CD4-positive, alpha-beta T cell treated with Interleukin-17A for 1 hour (primary cell): ENCODE measurements around the gene GSTP1.
"Not testable (repeated sequence)": the region's sequence is repeated elsewhere in the genome, so short reads cannot be mapped to it uniquely, and the experiment has no call there.

Experiments
- DNase-seq: peaks from one replicate; pipeline ENCODE4 v3.0.0-alpha.2; 2020

Gene GSTP1

DNA sequence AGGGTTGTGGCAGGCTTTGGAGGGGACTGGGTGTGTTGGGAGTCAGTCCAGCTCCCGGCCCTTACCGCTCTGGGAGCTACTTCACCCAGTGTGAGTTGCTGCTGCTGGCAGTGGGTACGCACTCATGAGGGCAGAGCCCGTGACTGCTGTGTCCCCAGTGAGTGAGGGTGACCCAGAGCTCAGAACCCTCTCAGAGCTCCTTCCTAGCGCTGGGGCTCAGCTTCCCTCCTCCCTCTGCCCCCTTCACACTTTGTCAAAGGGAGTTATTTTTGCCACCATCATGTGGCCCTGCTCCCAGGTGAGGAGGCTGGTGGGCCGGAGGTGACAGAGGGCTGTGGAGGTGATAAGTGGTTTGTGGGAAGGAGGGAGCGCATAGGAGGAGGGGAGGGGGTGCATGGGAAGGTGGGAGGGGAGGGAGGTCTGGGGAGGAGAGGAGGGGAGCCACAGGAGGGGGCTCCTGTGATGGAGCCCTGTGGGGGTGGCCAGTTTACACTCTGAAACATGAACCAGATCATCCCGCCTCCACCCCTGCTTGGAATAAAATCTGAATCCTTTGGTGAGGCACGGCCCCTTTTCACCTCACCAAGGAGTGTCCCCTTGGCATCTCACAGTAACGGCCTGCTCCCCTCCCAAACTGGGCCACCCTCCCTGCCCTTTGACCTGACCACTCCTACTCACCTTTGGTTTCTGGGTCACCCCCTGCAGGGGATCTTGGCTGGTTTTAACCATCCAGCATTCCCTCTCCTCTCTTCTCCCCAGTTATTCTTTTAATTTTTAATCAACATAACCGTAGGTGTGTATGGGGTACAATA, 33.0 kb downstream of the GSTP1 start:
- DNase-seq = no peak

DNA sequence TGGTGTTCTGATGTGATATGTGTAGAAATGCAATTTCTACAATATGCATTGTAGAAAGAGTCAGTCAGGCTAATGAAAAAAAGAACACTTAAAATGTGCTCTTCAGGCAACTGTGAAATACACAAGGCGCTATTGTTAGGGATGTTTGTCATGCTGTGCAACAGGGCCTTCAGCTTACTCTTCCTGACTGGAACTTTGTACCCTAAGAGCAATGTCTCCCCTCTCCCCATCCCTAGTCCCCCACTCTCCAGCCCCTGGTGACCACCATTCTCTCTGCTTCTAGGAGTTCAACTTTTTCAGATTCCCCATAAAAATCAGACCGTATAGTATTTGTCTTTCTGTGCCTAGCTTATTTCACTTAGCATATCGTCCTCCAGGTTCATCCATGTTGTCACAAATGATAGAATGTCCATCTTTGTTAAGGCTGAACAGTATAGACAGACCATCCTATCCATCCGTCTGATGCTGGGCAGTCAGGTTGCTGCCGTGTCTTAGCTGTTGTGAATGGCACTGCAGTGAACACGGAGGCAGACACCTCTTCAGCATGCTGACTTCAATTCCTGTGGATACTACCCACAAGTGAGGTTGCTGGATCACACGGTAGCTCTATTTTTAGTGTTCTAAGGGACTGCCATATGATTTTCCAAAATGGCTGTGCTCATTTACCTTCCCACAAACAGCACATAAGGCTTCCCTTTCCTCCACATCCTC, 33.8 kb downstream of the GSTP1 start:
- no peak for DNase-seq

DNA sequence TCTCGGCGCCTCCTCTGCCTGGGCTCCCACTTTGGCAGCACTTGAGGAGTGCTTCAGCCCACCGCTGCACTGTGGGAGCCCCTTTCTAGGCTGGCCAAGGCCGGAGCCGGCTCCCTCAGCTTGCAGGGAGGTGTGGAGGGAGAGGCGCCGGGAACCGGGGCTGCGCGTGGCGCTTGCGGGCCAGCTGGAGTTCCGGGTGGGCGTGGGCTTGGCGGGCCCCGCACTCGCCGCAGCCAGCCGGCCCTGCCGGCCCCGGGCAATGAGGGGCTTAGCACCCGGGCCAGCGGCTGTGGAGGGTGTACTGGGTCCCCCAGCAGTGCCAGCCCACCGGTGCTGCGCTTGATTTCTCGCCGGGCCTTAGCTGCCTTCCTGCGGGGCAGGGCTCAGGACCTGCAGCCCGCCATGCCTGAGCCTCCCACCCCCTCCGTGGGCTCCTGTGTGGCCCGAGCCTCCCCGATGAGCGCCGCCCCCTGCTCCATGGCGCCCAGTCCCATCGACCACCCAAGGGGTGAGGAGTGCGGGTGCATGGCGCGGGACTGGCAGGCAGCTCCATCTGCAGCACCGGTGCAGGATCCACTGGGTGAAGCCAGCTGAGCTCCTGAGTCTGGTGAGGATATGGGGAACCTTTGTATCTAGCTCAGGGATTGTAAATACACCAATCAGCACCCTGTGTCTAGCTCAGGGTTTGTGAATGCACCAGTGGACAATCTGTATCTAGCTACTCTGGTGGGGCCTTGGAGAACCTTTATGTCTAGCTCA, 35.5 kb downstream of the GSTP1 start:
- not testable (repeated sequence) for DNase-seq

DNA sequence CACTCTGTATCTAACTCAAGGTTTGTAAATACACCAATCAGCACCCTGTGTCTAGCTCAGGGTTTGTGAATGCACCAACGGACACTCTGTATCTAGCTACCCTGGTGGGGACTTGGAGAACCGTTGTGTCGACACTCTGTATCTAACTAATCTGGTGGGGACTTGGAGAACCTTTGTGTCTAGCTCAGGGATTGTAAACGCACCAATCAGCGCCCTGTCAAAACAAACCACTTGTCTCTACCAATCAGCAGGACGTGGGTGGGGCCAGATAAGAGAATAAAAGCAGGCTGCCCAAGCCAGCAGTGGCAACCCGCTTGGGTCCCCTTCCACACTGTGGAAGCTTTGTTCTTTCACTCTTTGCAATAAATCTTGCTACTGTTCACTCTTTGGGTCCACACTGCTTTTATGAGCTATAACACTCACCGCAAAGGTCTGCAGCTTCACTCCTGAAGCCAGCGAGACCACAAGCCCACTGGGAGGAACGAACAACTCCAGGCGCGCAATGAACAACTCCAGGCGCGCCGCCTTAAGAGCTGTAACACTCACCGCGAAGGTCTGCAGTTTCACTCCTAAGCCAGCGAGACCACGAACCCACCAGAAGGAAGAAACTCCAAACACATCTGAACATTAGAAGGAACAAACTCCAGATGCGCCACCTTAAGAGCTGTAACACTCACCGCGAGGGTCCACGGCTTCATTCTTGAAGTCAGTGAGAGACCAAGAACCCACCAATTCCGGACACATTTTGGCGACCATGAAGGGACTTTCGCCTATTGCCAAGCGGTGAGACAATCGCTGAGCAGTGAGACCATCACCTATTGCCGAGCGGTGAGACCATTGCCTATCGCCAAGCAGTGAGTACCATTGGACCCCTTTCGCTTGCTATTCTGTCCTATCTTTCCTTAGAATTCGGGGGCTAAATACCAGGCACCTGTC, 36.3 kb downstream of the GSTP1 start:
- DNase-seq = not testable (repeated sequence)

DNA sequence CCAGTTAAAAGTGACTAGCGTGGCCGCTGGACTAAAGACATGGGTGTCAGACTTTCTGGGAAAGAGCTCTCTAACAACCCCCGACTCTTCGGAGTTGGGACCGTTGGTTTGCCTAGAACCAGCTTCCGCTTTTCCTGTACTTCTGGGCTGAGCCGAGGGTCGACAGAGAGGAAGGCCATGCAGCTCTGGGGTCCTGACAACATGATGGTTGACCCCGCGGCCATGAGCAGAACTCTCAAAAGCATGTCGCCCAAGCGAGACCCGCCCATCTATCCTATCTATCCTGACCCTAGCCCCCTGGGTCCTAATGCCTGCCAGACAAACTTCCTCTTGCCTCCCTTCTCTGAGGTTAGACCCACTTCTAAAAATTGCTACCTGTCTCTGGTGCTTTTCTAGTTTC, 37.0 kb downstream of the GSTP1 start:
- DNase-seq = not testable (repeated sequence)

DNA sequence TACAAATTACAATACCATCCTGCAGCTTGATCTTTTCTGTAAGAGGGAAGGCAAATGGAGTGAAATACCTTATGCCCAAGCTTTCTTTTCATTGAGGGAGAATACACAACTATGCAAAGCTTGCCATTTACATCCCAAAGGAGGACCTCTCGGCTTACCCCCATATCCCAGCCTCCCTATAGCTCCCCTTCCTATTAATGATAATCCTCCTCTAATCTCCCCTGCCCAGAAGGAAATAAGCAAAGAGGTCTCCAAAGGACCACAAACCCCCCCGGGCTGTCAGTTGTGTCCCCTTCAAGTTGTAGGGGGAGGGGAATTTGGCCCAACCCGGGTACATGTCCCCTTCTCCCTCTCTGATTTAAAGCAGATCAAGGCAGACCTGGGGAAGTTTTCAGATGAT, 38.3 kb downstream of the GSTP1 start:
- DNase-seq = not testable (repeated sequence)

DNA sequence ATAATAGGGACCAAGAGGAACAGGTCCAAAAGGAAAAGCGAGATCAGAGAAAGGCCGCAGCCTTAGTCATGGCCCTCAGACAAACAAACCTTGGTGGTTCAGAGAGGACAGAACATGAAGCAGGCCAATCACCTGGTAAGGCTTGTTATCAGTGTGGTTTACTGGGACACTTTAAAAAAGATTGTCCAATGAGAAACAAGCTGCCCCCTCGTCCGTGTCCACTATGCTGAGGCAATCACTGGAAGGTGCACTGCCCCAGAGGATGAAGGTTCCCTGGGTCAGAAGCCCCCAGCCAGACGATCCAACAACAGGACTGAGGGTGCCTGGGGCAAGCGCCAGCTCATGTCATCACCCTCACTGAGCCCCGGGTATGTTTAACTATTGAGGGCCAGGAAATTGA, 39.3 kb downstream of the GSTP1 start:
- not testable (repeated sequence) for DNase-seq

DNA sequence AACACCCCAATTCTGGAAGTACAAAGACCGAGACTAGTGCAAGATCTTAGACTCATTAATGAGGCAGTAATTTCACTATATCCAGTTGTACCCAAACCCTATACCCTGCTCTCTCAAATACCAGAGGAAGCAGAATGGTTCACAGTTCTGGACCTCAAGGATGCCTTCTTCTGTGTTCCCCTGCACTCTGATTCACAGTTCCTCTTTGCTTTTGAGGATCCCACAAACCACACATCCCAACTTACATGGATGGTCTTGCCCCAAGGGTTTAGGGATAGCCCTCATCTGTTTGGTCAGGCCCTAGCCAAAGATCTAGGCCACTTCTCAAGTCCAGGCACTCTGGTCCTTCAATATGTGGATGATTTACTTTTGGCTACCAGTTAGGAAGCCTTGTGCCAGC, 40.2 kb downstream of the GSTP1 start:
- not testable (repeated sequence) for DNase-seq

DNA sequence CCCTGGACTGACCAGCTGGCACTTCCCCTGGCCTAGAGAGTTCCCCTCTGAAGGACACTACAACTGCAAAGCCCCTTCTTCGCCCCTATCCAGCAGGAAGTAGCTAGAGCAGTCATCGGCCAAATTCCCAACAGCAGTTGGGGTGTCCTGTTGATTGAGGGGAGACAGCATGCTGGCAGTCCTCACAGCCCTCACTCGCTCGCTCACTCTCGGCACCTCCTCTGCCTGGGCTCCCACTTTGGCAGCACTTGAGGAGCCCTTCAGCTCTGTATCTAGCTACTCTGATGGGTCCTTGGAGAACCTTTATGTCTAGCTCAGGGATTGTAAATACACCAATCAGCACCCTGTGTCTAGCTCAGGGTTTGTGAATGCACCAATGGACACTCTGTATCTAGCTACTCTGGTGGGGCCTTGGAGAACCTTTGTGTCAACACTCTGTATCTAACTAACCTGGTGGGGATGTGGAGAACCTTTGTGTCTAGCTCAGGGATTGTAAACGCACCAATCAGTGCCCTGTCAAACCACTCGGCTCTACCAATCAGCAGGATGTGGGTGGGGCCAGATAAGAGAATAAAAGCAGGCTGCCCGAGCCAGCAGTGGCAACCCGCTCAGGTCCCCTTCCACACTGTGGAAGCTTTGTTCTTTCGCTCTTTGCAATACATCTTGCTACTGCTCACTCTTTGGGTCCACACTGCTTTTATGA, 42.7 kb downstream of the GSTP1 start:
- DNase-seq = not testable (repeated sequence)

DNA sequence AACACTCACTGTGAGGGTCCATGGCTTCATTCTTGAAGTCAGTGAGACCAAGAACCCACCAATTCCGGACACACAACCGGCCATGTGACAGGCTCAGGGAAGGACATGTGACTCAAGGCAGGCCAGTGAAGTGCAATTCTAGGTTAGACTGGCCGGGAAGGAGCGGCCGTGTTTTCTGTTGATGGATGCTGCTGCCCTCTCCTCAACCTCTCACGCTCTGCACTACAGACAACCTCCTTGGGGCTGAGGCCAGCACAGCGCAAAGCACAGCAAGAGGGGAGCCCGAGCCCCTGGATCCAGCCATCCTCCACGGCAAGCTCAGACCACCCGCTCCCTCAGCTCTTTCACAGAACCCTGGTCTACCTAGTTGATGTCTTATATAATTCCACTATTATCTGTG, 43.4 kb downstream of the GSTP1 start:
- no peak for DNase-seq

DNA sequence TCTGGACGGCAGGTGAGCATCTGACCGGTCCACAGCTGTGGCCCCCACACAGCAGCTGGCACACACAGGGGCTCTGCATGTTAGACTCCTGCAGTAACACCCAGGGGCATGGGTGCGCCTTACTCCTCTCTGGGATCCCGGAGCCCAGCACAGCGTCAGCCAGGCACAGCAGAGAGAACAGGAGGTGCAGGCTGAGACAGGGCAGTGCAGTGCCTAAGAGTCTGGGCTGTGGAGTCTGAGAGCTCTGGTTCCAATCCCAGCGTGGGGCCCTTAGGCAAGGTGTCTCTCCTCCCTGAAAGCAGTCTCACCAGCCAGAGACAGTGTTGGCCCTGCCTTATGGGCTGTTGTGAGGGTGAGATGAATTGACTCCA, 43.8 kb downstream of the GSTP1 start:
- DNase-seq = no peak

DNA sequence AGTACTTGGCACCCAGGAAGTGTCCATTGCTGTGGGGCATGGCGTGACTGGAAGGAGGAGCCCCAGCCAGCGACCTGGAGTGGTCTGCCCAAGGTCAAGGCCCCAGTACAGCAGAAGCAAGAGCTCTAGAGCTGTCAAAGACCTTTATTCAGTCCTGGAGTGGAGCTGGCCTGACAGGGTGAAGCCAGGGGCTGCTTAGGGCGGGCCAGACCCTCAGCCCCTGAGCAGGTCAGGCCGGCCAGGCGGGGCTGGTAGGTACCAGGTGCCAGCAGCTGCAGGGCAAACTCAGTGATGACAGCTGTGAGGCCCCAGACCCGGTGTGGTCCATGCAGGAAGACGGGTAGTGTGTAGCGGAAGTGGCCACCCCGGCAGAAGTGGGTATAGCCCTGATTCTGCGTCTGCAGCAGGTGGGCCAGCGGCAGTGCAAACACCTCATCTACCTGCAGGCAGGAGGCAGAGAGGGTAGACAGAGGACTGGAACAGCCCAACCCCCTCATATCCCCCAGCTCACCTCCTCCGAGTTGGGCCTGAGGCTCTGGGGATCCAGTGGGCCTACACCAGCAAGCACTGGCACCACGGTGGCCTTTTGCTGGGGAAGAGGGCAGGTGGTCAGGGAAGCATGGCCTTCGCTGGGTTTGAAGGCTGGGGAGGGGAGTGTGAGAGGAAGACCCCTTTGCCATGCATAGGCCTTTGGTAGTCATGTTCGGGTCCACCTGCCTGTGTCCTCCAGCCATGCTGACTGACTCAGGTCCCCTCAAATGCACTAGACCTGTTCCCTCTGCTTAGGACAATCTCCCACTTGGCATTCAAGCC, 44.4 kb downstream of the GSTP1 start:
- DNase-seq = no peak

DNA sequence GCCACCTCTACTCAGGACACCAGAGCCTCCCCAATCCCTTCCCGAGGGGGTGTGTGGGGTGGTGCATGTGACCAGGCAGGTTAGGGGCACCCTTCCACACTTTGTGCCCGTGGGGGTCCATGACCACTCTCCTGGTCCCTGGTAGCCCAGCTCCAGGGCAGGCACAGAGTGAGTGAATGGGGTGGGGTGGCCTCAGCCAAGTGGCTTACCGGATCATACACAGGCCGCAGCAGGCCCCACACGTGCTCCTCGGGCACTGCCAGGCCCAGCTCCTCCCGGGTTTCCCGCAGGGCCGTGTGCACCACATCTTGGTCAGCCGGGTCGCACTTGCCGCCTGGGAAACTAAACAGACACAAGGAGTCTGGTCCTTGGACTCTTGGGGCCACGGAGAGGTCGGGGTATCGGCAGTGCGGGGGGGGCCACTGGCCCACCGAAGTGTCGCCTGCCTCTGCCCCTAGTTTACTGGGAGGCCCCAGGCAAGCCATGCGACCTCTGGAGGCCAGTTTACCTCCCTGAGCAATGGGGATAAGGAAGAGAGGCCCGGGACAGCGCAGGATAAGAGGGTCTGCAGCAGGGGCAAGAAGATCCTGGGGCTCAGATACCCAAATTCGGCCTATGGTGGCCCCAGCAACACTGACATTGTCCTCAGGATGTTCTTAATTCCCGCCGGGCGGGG, 45.2 kb downstream of the GSTP1 start:
- no peak for DNase-seq

DNA sequence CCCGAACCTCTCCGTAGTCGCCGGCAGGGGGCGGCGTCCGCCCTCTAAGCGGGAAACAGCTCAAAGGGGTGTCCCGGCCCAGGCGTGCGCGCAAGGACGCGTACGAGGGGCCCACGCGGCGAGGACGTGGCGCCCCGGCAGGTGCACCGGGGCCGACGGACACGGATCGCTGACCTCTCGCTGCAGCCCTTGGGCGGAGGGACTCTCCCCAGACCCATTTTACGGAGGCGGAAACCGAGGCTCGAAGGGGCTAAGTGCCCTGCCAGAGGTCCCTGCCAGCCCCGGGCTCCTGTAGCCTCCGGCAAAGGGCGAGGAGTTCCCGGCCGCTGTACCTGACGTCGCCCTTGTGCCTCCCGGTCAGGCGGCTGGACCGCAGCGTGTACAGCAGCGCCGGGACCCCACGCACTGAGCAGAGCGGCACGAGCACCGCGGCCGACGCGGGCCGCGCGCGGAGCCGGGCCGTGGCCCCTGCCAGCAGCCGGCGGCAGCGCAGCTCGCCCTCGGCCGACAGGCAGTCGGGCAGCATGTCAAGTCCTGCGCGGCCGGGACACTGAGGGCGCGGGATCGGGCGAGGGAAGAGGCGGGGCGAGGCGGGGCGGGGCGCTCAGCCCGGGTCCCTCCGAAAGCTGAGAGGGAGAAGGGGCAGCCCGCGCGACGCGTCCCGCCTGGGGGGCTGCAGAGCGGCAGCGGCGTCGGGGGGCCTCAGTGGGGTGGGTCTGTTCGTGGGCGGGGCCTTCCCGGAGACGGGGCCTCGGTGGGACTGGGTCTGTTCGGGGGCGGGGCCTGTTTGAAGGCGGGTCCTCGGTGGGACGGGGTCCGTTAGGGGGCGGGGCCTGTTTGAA, 46.0 kb downstream of the GSTP1 start, which contains the start of gene NUDT8:
Gene NUDT8 (minus strand): TSS at position 552 of the 842 bp plus-strand sequence. CDS start 26 bp downstream, at position 526.
- peak; percentile 88 for DNase-seq

DNA sequence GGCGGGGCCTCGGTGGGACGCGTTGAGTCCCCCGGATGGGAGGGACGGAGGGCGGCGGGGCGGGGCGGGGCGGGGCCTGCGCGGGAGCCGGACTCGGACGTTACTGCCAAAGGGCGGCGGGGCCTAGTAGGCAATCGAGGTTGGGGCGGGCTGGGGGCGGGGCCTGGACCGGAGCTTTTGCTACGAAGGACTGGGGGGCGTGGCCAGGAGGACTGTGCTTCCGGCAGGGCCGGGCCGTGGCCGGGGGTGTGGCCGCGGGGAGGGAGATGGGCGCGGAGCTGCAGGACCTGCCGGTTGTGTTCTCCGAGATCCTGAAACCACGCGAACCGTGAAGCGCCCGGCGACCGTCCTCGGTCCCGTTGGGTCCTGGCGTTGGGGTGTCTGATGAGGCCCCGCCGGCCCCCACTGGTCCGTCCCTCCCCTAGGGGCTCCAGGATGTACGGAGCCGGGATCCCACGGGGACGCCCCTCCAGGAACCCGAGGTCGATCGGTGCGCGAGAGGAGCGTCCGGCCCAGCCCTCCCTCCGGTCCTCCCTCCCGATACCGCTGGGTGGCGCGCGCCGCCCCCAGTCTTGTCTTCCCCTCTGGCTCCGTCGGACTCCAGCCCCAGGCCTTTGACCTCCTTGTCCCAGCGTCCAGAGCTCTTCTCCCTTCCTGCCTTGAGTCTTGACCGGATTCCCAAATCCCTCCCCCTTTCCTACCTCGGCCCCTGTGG, 46.8 kb downstream of the GSTP1 start:
- peak; percentile 96 for DNase-seq

DNA sequence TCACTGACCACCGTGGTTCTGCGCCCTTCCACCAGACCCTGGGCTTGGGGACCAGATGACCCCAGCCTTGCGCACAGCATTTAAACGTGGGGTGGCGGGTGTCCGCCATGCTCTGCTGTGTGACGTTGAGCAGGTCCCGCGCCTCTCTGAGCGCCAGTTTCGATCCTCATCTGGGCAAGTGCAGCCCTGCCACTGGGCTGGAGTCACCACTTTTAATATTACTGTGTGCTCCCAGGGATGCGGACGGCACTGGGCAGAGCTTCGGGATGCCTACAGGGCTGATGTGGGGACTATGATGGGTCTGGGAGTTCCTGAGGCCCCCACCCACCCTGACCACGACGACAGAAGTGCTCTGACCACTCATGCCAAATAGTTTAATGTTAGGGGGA, 47.3 kb downstream of the GSTP1 start:
- no peak for DNase-seq

DNA sequence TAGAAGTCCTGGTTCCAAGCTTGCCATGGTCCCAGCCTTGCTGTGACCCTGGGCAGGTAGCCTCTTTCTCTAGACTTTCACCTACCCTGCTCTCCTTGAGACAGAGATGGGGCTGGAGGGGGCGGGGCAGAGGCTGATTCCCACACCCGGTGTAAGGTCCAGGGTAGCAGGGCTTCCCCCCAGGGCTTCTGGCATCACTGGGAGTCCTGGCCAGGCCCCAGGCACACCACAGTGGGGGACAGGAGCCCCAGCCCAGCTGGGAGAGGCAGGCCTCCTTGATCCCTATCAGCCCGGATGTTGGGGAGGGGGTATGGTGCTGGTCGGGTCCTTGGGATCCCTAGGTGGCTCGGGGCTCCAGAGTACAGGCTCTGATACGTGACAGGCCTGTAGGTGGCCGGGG, 47.8 kb downstream of the GSTP1 start:
- no peak for DNase-seq

DNA sequence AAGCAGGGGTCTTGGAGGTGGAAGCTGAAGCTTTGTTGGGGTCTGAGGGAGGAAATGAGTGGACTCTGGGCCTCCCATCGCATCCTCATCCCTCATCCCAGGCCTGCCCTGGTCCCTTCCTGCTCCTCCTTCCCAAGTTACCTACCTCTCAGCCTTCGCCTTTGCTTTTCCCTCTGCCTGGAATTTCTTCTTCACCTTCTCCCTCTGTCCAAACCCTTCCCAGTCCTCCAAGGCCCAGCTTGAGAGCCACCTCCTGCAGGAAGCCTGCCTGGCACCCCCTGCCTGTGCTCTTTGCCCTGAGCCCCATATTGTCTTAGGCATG, 48.2 kb downstream of the GSTP1 start:
- no peak for DNase-seq
